Right atrium auricular region (tissue), 2 donors: ENCODE results near the gene TTC33. TPM values are rescaled to one million over a fixed set of nuclear protein-coding genes. Genes with fewer than 3 reads are reported as not detected.

Experiments
- DNase-seq: peaks from one replicate; pipeline ENCODE4 v3.0.0-alpha.2; 2019; ENCODE audit warnings: low spot score
- H3K27ac ChIP-seq, 2 donors: fragments of 200-600 bp; sonication (generic); 1 replicate in 1 of 2; 2 replicates in 1 of 2; pipeline ENCODE4 v1.5.1; 2016 to 2019
- H3K27me3 ChIP-seq, 2 donors: fragments of 200-600 bp; sonication (generic); one replicate each; pipeline versions ENCODE4 v1.5.1 to v1.6.0; 2017 to 2019
- H3K36me3 ChIP-seq: fragments of 200-600 bp; sonication (generic); one replicate; pipeline ENCODE4 v1.5.1; 2016
- H3K4me1 ChIP-seq, 2 donors: fragments of 200-600 bp; sonication (generic); one replicate each; pipeline versions ENCODE4 v1.5.1 to v1.6.0; 2017 to 2019
- H3K4me3 ChIP-seq, 2 donors: fragments of 200-600 bp; sonication (generic); 1 replicate in 1 of 2; 2 replicates in 1 of 2; pipeline ENCODE4 v1.5.1; 2017 to 2019; ENCODE audit warnings: mild to moderate bottlenecking in 1 of 2, moderate library complexity in 1 of 2
- H3K9me3 ChIP-seq, 2 donors: fragments of 200-600 bp; sonication (generic); one replicate each; pipeline ENCODE4 v1.5.1; 2019
- total RNA-seq, 2 donors: library from RNA; depleted of rRNA; stranded (reverse); fragments of >200 nt; gene quantifications; one replicate each; pipeline ENCODE4 v1.1.0, GENCODE V29; 2016
- TF ChIP-seq, protein P1 (sequence below), 2 donors: fragments of 200-600 bp; sonication (generic); IDR thresholded peaks; one replicate each; pipeline ENCODE4 v1.5.1; 2019; ENCODE audit warnings: antibody characterized with exemption in 2 of 2

The TTC33 gene
- total RNA-seq, 2 donors from 2014 or later = 10.2 to 16.7 TPM

DNA sequence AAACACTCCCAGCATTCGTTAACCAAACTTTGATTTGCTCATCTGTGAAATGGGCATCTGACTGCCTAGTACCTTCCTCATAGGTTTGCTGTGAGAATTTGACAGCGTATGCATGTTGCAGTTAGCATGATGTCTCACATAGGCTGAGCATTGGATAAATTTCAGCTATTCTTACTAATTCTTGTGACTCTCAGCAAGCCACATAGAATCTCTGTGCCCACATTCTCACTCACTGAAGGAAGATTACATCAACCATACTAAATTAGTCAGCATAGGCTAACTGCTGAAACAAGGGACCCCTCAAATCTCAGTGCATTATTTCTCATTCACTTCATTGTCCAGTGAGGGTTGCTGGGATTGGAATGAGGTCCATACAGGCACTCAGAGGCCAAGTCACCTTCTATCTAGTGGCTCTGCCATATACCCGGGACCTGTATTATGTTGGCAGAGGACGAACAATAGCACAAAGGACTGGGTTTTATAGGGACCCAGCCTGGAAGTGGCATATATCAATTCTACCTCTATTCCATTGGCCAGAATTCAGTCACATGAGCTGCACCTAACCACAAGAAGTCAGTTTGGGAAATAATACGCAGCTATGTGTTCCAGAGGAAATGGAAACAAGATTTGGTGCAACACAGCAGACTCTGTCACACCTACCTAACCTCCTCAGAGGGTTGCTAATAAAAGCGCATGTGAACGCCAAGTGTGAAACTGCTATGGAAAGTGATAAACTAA lies 80.2 kb downstream of the TTC33 start:
- H3K27me3 ChIP-seq = no peaks in the 10 kb centered on the region
- H3K36me3 ChIP-seq = no peaks in the 10 kb centered on the region
- H3K4me3 ChIP-seq = no peak overlapping the region
- TF ChIP-seq, protein P1, sequence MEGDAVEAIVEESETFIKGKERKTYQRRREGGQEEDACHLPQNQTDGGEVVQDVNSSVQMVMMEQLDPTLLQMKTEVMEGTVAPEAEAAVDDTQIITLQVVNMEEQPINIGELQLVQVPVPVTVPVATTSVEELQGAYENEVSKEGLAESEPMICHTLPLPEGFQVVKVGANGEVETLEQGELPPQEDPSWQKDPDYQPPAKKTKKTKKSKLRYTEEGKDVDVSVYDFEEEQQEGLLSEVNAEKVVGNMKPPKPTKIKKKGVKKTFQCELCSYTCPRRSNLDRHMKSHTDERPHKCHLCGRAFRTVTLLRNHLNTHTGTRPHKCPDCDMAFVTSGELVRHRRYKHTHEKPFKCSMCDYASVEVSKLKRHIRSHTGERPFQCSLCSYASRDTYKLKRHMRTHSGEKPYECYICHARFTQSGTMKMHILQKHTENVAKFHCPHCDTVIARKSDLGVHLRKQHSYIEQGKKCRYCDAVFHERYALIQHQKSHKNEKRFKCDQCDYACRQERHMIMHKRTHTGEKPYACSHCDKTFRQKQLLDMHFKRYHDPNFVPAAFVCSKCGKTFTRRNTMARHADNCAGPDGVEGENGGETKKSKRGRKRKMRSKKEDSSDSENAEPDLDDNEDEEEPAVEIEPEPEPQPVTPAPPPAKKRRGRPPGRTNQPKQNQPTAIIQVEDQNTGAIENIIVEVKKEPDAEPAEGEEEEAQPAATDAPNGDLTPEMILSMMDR (IDR thresholded peaks at IDR 0.05) = no peak
- peaks cover 0 to 23% of the 10 kb centered on the region in 2 donors for H3K4me1 ChIP-seq
- DNase-seq = no peak
- H3K9me3 ChIP-seq = no peaks in the 10 kb centered on the region
- no peak overlapping the region for H3K27ac ChIP-seq

DNA sequence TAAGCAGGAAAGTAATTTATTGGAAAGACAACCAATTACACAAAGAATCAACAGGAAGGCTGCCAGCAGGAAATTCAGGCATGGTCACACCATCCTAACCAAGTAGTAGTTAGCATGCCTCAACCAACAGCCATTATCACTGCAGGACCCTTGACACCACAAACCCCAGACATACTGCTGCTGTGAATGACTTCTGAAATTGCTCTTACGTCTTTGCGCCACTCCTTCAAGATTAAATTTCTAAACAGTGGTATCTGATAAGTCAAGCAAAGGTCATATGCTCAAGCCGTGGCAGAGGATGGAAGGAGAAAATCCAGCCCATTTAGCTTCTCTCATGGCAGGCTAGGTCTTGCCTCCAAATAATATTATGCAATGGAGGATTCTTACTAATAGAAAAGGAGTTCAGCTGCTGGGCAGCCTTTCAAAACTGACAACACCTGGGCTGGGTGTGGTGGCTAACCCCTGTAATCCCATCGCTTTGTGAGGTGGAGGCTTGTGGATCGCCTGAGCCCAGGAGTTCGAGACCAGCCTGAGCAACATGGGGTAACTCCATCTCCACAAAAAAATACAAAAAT lies 81.0 kb downstream of the TTC33 start:
- Histone ChIP-seq H3K27ac (no peak overlapping the region), H3K27me3 (no peaks in the 10 kb centered on the region), H3K9me3 (no peaks in the 10 kb centered on the region), H3K4me1 (peaks cover 0 to 18% of the 10 kb centered on the region in 2 donors), H3K36me3 (no peaks in the 10 kb centered on the region), H3K4me3 (no peak overlapping the region)
- no peak for DNase-seq
- TF ChIP-seq, protein P1 (IDR thresholded peaks at IDR 0.05) = no peak

DNA sequence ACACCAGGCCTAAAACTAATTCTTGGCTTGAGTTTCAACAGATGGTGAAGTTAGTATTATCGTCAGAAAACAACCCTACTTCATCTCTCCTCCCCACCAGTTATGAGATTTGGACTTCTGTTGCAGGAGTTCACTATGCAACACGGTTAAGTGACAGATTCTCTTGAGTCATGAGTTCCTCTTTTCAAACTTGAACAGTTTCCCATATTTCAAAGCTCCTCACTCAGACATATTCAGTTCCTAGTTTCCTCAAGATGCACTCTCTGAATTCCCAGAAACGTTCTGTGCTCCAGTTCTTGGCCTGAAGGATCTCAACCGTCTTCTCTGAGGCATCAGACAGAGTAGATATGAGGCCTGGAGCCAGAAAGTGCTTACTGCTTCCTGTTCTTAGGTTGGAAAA lies 83.3 kb downstream of the TTC33 start:
- no peak for DNase-seq
- Histone ChIP-seq H3K36me3 (no peaks in the 10 kb centered on the region), H3K27ac (no peak overlapping the region), H3K27me3 (no peaks in the 10 kb centered on the region), H3K4me3 (no peak overlapping the region), H3K4me1 (peaks cover 0 to 11% of the 10 kb centered on the region in 2 donors), H3K9me3 (no peaks in the 10 kb centered on the region)
- TF ChIP-seq, protein P1 (IDR thresholded peaks at IDR 0.05) = no peak

DNA sequence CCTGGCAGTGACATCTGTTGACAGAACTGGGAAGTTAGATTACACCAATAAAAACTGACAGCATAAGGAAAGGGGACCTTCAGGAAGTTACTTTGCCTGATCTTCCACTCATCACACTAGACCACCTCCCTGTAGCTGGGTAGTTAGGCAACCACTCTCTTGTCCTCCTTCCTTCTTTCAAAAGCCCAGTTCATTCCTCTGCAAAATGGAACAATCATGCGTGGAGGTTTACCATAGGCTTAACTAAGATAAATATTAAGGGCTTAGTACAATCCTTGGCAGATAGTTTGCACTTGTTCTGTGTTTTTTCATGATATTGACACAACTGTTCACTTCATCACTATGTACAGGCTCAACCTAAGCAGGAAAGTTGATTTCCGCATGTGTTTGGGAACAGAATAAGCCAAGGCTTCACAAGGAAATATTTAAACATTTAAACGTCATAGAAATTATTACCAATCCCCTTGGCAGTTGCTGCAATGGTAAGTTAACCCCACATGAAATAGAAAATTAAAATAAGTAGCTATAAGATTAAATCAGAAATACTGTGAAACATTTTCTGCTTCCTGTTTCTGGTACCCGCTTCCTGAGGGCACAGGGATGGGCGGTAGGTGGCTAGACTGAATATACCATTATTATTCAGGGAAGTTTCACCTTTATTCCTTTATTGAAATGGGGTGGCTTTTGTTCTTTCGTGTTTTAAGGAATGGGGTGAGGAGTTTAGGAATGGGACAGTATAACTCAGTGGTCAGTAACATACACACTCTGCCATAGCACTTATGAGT lies 86.0 kb downstream of the TTC33 start:
- Histone ChIP-seq H3K27ac (no peak overlapping the region), H3K4me3 (no peak overlapping the region), H3K27me3 (no peaks in the 10 kb centered on the region), H3K9me3 (no peaks in the 10 kb centered on the region), H3K4me1 (no peaks in the 10 kb centered on the region), H3K36me3 (no peaks in the 10 kb centered on the region)
- no peak for DNase-seq
- TF ChIP-seq, protein P1 (IDR thresholded peaks at IDR 0.05) = no peak

DNA sequence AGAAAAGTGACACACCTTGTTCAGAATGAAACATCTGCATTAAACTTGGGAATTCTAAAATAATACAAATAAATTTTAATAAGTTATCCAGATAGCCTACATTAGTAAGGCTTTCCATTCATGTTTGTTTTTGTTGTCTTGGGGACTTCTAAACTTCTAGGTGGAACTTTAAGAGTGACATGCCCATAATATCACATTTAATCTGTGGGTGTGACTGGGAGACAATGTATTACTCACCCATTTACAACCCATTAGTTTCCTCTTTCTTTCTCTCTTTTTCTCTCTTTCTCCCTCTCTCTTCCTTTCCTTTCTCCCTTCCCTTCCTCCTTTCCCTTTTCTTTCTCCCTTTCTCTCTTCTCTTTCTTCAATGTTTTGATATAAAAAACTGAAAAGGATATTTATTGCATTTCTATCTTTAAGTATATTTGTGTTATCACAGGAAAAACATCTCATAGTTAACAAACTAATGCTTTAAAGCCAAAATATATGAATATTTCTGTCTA lies 88.5 kb downstream of the TTC33 start:
- no peak for DNase-seq
- no peaks in the 10 kb centered on the region for H3K36me3 ChIP-seq
- H3K9me3 ChIP-seq = no peaks in the 10 kb centered on the region
- no peak overlapping the region for H3K4me3 ChIP-seq
- H3K27me3 ChIP-seq = no peaks in the 10 kb centered on the region
- TF ChIP-seq, protein P1 (IDR thresholded peaks at IDR 0.05) = no peak
- H3K4me1 ChIP-seq = no peaks in the 10 kb centered on the region
- H3K27ac ChIP-seq = no peak overlapping the region
